Stimulated activated CD4-positive, alpha-beta T cell treated with anti-CD3 and anti-CD28 coated beads, TNF-alpha, amount 100 ng/mL, for 4 hours (primary cell): ENCODE measurements around the gene GARNL3.

Source experiments
- DNase-seq, 3 experiments: peaks; one replicate each; pipeline ENCODE4 v3.0.0-alpha.2; 2020; ENCODE audit warnings: low read depth in 3 of 3

GARNL3 gene

DNA sequence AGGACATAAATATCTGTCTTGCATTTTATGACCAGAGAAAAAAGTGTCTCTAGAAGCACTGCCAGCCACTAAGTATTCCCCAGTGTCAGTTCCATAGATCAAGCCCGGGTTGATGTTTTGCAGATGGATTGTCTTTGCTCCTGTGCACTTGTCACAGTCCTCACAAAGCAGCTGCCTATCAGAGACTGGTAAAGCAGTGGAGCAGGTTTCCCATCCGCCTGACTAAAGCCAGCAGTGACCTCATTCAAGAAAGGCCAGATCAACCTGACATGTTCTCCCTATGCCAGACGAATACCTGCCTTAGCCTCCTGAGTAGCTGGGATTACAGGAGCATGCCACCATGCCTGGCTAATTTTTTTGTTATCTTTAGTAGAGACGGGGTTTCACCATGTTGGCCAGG lies 26.8 kb upstream of the GARNL3 start:
- no peak for DNase-seq

DNA sequence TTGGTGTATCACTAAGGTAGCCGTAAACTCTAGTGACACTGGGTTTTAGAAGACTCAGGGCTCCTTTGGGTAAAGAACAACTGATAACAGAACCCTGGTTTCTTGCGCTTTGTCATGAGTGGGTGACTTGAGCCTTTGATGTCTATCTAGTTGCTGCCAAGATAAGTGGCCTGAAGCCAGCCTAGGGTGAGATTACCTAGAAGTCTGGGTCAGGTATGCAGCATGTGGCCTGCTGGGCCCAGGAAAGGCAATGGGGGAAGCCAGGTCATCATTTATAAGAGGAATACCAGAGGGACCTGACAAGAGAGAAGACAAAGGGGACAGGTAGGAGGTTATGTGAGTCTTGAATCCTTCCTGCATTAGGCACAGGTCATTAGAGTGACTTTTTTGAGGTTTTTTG lies 23.2 kb upstream of the GARNL3 start:
- DNase-seq, result no peak

DNA sequence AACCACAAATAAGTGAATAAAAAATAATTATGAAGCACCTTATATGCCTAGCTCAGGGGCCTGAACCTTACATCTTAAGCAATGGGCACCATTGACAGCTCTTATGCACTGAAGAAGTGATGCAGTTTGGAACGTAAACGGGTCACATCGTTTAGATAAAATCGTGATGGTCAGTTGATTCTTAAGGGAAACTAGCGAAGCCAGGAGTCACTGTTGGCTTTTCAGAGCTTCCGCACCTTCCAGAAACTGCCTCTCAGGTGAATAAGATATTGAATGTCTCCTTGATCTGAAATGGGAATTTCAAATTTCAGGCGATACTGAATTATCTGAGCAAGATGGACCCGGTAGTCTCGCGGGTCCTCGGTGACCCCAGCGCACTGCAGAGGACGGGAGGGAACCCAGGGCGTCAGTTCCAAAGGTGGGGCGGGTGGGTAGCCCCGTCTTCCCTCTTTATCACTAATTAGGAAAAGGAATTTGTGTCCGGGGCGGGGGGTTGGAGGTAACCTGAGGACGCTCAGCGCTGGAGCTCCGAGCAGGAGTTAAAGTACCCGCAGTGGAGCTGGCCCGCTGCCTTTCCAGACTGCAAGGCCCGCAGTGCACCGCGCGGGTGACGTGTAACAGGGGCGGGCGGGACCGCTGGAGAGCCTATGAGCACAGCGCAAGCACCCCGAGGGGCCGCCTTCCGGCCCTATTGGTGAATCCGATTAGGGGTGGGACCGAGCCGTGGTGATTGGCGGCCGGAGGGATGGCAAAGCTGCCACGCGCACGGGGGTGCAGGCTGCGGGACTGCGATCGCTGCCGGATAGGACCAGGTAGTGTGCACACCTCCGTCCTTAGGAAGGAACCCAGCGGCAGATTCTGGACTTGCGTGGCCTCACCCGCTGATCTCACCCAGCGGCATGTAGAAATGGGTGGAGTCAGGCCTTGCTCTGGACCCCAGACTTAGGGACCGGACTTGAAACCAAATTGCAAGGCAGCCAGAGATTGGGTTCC lies 19.7 kb upstream of the GARNL3 start:
- DNase-seq, result peak; percentile 87 to 92 (median 90)

DNA sequence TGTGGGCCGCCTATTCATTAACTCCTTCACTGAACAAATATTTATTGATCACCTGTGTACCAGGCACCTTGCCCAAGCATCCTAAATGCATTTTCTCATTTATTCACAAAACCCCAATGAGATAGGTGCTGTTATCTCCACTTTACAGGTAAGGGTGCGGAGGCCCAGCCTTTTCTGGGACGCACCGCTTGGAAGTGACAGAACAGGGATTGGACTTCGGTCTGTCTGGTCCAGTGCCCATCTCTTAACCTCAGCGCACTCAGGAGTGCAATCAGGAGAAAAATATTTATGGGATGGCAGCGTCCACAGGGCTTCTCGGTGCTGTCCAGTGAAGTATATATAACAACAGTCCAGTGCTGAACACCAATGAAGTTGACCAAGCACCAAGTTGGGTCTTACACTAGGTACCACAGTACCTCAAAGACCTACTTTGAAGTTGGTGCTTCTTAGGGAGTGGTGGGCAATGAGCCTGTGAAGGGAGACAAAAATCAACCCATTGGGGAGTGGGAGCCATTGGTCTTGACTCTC lies 18.9 kb upstream of the GARNL3 start:
- no peak for DNase-seq

DNA sequence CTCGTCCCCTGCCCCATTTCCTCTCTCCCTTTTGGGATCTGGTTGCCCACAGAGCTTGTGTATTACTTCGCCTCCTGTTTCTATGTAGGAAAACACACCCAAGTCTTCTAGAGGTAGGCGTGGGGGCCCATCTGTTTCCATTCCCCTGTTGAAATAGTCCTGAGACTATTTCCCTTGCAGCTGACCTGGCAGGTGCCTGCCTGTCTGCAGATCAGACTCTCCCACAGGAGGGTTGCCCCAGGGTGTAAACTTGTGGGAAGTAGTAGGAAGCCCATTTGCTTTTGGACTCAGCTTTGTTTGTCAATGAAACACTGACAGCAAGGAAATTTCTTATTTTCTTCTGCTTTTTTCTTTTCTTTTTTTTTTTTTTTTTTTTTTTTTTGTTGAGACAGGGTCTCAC lies 16.3 kb upstream of the GARNL3 start:
- no peak for DNase-seq

DNA sequence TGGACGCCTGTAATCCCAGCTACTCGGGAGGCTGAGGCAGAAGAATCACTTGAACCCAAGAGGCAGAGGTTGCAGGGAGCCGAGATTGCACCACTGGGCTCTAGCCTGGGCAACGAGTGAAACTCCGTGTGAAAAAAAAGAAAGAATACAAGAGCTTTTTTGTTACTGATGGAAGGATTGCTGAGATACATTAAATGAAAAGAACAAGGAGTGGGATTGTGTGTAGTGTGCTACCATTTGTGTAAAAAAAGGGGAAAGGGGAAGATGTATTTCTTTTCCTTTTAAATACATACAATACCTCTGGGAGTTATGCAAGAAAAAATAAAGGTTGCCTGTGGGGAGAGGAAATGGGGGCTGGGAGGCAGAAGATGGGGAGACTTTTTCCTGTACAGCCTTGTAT lies 14.7 kb upstream of the GARNL3 start:
- no peak for DNase-seq

DNA sequence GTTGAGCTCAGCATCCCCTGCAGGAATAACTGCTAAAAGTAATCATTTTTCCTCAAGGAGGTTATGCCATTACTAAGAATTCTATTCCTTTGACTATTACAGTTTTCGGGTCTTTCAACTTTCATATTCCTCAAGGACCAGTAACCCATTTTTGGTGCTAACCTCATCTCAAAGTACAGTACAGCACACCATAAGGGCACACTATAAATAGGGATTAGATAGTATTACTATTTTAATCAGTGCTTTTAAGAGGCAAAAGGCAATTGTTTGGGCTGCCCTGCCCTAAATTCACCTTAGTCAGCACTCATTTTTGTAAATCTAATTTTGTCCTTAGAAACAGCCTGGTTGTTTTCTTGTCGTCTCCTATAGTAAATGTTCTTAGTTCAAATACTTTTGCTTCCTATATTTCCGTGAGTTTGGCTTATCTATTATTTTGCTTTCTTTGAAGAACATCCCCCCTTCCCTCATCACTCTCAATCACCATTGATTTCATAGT lies 13.6 kb upstream of the GARNL3 start:
- DNase-seq, result no peak

DNA sequence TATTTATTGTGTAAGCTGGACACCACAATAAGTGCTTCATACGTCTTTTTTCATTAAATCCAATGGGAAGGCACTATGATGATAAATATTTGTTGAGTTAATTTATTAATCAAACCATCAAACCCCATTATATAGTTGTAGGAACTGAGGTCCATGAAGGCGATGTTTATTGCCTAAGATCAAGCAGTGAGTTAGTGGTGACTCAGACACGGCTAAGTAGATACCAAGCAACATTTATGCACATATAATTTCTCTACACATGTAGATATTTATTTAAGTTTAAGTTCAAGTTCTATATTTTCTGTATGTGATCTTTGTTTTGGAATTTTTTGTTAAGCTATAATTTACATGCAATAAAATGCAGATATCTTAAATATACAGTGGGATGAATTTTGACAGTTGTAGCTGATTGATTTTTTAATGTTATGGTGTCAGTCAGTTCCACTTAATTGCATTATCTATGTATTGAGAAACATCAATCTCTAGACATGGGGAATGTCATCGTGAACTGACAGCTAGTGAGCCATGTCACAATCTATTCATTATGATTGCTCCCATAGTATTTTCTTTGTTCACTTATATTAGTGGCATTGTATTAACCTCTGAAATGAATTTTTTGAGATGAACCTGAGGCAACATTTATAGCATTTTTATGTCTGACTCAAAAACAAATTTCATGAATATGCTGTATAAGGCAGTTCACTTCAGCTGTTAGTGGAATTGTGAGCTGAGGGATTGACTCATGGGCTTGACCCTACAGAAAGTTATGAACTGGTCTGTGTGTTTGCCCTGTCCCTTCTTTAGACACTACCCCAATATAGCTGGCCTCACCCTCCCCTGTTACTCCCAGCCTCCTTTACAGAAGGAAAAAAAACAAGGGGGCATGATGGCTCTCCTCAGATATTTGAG lies 11.9 kb upstream of the GARNL3 start:
- no peak for DNase-seq

DNA sequence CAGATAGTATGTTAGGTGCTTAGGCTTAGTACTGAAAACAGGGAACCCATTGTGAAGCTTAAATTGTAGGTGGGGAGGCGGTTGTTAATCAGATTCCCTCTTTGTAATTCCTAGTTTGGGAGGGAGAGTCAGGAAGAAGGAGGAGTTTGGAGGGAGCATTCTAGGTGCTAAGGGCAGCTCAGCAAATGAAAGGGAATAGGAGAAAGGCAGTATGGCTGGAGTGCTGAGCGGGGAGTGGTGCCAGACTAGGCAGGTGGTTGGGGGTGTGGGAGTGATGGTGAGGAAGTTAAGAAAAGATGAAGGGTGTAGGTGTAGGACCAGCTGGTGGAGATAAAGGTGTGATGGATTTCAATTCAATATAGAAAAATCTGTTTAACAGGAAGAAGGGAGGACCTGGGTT lies 11.1 kb upstream of the GARNL3 start:
- DNase-seq, result no peak

DNA sequence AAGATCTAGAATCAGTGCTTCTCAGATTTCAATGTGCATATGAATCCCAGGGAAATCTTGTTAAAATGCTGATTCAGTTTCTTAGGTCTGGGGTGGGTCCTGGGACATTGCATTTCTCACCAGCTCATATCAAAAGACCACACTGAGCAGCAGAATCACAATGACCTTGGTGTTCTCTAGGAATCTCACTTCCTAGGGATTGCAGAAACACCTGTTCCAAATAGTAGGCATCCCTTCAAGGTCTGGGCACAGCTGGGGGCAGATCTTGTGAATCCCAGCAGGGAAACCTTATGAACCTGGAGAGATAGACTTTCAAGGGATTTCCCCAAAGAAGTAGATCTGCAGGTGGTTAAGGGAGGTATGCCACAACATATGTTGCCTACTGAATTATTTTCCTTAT lies 8.9 kb upstream of the GARNL3 start:
- DNase-seq, result no peak

DNA sequence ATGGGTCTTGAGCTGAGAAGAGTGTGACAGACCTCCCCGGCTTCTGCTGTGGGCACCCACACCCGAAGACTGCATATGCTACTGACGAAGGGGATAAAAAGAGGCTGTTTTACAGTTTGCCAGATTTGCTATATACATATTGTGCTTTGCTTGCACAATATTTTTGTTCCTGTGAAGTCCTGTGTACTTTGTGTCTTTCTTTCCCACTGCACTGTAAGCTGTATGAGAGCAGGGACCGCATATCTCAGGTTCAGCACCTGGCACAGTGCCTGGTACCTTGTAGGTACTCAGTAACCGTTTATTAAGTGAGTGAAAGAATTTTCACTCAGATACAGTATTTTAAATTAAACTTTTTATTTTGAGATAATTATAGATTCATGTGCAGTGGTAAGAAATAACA lies 8.2 kb upstream of the GARNL3 start:
- DNase-seq, result no peak

DNA sequence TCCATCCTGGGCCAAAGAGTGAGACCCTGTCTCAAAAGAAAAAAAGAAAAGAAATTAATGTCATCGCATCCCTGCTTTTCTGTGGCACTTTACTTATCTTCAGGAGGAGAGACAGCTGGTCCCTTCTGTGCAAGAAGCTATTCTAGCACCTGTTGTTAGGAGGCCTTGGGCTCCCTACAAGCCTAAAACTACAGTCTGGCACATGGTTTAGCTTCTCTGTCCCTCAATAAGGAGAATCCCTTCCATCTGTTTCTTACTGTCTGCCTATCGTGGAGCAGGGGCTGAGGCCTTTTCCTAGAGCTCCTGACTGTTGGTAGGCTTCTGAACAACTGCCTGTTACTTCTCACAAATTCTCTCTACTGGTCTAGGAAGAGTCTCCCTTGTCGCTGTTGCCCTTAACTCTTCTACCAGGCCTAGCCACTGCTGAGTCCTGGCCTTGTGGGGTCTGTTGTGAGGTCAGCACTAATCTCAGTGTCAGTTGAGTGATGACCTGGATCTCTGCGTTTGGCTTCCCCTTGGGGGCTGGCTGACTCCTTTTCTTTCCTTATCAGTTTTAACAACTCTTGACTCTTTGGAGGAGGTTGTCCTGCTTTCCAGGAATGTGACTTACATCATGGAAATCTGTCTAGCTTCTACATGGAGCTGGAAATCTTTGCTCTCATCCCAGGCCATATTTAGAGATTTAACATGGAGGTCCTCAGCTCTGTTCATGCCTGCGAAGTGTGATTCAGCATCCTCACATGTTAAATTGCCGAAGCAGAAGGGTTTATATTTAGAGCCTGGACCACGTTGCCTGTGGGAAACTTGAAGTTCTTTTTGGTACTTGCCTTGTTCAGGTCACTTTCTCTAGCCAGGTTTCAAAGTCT lies 5.7 kb upstream of the GARNL3 start:
- DNase-seq, result no peak

DNA sequence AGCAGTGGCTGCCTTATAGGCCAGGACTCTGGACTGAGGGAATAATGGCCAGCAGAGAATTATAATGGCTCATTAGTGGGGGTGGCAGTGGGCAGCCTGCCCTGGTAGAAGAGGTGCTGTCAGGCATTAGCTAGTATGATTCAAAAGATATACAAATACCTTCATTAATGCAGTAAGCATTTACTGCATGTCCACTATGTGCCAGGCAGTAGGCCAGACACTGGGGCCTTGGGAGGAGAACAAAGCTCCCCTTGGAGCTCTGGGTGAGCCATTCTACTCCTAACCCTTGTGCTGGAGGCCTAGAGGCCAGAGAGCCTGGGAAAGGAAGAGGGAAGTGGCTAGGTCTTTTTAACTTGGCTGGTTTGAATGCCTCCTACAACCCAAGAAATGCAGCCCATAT lies 2.0 kb upstream of the GARNL3 start:
- DNase-seq, result no peak

DNA sequence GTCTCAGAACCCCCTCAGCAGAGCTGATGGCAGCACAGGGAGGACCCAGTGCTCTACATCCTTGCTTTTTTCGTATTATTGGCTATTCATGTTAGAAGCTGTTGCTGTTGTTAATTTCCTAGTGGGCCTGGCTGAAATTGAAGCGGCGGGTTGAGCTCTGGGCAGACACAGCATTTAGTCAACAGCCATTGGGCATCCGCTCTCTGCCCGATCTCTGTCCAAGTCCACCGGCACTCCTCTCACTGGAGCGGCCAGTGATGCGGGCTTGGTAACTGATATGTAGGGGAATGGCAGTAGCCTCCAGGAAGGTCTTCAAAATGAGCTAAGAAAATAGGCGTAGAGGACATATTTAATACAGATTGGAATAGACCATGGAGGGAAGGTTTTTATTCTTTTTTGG lies 1.3 kb upstream of the GARNL3 start:
- DNase-seq, result no peak

DNA sequence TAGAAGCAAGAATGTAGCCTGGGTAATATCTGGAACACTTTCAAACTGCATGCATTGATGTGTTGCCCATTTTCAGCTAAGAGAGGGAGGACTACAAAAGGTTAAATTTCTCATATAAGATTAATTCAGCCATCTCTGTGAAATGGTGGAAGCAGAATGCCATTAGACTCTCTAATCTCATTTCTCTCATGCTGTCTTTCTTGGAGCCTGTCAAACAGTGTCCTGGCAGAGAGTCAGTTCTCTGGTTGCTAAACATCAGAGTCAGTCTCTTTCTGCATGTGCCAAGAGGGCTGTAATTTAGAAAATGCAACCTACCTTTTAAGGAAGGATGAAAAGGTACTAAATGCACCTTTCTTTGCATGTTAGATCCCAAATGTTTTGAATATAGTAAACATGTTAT lies 910 bp upstream of the GARNL3 start:
- DNase-seq, result no peak

DNA sequence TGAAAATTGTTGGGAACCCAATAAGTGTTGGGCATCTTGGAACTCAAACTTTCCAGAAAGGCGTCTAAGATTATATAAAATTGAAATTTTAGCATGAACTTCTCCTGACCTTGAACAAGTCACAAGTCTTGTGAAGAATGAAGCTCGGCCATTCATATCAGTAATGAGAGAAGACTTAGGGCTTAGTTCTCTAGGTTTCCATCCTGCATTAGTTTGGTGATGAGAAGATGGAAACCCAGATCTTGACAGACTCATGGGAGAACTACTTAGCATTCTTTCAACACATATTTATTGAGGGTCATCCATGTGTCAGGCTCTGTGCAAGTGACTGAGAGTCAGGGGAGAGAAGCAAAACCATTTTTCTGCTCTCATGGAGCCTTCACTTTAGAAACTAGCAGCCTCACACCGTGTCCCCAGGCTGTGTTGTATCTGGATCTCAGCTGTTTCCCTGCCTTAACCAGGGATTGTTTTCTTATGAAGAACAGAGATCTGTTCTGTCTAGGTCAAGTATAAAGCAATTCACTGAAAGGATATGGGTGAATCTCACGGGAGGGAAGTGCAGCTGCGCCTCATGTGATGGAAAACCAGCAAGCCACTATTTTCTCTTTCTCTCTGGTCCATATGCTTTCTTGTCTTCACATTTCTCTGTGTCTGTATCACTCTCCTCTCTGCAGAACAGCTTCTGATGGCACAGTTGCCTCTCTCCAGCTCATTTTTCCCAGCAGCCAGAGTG lies 3.4 kb downstream of the GARNL3 start:
- DNase-seq, result no peak

DNA sequence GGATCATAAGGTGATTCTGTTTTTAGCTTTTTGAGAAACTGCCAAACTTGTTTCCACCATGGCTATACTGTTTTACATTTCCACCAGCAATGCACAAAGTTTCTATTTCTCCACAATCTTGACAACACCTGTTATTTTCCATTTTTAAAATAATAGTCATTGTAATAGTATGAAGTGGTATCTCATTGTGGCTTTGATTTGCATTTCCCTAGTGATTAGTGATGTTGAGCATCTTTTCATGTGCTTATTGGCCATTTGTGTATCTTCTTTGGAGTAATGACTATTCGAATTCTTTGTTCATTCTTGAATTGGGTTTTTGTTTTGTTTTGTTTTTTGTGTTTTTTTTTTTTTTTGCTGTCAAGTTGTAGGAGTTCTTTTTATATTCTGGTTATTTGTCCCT lies 4.9 kb downstream of the GARNL3 start:
- DNase-seq, result no peak

DNA sequence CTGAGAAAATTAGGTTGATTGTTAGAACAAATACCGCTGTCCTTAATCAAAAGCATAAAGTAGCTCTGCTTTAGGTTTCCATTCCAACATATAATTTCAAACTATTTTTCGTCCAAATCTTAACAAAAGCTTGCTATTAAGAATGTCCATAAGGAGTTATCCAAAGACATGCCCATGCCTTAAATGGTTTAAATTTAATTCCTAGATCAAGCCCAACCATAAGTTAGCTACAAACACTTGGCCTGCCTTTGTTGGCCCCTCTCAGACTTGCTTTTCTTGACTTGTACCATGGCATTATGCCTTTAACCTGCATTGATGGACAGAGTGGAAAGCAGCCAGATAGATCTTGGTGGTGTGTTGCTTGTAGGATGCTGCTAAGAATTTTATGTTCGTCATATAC lies 8.8 kb downstream of the GARNL3 start:
- no peak for DNase-seq

DNA sequence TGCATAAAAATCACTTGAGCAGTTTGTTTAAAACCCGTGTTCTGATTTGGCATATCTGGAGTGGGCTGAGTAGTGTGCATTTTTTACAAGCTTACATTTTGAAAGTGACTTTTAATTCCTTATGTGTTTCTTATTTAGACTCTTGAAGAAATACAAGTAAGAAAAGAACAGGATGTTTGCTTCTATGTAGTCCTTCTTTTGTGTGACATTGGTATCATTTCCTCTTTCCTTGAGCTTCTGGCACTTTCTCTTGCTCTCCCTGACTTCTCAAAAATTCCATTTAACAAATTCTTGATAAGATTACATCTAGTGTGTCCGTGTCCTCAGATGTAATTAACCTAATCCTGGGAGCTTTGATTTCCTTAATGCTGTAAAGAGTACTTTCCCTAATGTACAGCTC lies 12.5 kb downstream of the GARNL3 start:
- no peak for DNase-seq

DNA sequence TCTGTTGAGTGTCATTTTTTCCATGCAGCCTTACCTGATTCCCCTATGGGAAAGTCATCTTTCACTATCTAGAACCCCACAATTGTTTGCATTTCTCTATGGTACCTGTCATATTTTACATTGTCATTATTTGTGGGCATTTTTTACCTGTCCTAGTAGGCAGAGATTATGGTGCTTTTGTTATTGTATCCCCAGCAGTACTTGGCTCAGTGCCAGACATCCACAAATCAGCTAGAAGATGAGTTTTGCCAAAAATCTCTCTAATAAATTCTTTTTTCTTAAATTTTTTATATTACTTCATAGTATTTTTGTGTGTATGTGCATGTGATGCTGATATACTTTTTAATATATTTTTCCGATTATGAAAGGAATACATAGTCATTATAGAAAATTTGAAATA lies 13.2 kb downstream of the GARNL3 start:
- DNase-seq, result no peak

DNA sequence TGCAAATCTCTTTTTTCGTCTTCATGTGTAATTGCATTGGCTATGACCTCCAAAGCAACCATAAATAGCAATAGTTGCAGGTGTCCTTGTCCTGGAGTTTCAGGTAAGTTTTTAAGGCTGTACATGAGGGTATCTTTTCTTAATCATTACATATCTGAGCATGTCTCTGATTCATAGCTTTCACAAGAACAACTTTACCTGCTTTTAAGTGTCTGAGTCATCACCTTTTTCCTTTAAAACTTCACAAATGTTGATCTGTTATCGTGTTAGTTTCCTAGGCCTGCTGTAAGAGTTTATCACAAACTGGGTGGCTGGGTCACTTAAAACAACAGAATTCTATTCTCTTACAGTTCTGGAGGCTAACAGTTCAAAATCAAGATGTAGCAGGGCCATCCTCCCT lies 13.8 kb downstream of the GARNL3 start:
- no peak for DNase-seq
